Amniotic stem cell (primary cell): ENCODE results near the gene DCDC2C.
"Not testable (repeated sequence)": the region's sequence is repeated elsewhere in the genome, so short reads cannot be mapped to it uniquely, and the experiment has no call there.

Experiments
- DNase-seq: peaks from one replicate; lab custom pipeline; 2025; lab: John Stamatoyannopoulos, UW

The DCDC2C gene

DNA sequence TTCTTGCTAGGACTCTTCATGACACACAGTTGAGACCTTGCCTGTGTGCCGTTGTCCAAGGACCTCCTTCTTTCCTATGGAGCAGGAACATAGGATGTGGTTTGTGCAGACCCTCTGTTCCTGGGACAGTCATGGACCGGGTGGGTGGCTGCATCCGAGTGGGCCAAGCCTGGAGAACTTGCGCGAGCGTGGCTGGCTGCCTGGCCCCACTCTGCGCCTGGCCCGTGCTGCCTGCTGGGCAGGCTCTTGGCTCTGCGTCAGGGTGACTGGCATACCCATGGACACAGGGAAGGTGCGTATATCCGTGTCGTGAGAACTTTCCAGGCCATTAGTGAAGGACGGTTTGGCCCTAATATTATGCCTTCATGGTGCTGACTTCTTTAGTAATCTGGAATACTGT lies 68.2 kb downstream of the DCDC2C start:
- DNase-seq = no peak

DNA sequence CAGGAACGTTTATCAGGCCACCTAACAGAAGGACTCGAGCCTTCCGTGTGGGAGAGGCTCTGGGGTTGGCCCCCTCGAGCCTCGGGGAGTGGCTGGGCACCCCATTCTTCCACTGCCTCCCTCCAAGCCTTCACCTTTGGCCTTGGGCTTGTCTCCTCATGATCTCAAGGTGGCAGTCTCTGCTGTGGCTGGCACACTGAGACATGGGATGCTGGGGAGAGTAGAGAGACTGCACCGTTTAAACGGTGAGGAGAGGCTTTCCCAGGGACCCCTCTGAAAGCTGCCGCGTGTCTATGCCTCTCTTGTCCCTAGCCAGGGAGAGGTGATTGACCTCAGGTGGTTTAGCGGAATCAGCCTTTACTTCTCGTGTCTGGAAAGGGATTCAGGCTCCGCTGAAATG lies 71.0 kb downstream of the DCDC2C start:
- no peak for DNase-seq

DNA sequence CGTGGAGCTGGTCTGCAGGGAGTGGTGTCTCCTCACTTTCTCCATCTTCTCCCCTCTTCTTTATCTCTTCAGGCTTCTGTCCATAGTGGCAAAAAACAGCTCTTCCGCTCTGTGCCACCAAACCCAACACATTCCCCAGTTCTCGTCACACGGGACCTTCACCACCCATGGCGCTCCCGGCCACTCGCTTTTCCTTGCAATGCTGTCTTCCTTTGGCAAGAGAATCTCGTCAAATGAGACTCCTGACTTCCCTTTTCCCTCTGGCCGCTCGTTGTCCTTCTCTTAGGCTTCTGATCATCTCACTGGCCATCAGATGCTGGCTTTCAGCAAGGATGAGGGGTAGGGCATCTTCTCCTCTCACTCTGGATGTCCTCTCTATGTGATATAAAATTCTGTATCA lies 72.9 kb downstream of the DCDC2C start:
- DNase-seq = no peak

GRCh38 chr2:3777966-3778365 lies 74.6 kb downstream of the DCDC2C start:
- no peak for DNase-seq

GRCh38 chr2:3778851-3779495 lies 75.6 kb downstream of the DCDC2C start:
- DNase-seq = no peak

- DNase-seq = no peak
Observed at GRCh38 chr2:3779496-3780049, 76.2 kb downstream of the DCDC2C start.

DNA sequence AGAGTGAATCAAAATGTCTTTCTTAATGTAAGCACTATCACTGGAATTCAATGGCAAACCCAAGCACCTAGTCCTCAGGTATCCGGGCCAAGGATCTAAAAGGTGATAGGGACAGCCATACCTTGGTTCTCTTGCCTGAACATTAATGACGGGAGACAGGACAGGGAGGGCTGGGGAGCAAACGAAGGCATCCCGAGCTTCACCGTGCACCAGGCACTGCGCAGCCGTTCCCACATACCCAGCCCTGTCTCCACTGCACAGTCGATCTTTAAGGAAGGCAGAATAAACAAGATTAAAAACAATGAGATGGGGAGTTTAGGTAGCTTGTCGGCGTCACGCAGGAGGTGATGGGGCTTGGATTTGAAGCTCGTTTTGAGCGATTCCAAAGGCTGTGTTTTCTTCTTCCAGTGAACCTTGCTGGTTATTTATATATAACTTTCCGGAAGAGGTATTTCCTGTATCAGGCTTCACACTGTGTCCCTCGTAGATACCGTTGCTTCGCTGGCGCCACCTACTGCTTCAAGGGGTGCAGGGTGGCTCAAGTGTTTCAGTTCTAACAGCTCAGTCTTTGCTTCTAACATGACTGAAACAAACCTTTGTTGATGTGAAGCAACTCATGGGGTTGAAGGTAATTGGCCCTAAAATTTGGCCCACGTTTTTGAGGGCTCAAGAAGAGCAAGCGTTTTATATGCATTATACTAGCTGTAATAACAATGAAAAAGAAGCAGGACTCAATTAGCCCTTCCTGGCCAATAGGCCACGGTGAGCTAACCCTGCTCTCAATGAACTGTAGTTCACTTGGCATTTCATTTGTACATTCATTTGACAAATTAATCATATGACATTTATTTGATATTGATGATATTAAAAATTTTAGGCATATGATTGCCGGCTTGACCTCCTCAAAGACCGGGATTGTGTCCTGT lies 77.4 kb downstream of the DCDC2C start:
- DNase-seq = no peak

DNA sequence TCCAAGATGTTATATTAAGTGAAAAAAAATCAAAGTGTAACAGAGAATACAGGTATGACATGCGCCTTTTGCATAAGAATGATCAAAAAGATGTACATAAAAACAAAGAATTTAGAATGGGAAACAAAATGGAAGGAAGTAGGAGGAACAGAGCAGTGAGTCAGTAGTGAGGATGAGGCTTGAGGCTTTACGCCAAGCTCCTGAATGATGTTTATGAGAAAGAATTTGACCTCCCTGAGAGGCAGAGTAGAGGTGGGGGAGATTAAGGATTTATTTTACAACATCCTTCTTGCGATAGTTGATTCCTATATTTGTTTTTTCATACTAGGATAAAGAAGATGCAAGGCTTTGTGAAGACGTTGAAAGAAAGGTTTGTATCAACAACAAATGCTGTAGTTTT lies 81.4 kb downstream of the DCDC2C start:
- DNase-seq = no peak

DNA sequence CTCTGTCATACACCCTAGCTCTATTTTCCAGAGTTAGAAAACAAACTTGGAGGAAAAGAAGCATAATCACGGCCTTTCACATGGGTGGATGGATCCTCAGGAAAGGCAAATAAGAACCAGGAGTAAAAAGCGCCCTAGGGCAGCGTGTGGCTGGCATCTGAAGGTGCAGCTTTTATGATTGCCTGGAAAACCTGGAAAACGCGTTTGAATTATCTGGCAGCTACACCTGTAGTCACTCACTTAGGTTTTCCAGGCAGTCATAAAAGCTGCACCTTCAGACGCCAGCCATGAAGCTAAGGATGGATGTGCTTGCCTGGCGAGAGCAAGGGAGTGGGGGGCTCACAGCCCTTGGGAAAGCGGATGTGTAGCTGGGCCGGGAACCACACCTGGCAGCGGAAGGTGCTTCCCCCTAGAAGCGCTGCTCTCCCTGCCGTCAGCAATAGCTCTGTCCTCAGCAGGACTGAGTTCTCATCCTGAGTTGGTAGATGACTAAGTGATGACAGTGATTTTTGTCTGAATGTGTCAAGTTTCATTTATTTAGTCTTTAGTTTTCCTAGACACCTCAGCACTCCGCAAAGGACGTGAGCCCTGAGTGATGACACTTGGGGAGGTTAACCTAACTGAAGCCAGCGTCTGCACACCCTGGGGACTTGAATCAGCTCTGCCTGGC lies 82.0 kb downstream of the DCDC2C start:
- no peak for DNase-seq

DNA sequence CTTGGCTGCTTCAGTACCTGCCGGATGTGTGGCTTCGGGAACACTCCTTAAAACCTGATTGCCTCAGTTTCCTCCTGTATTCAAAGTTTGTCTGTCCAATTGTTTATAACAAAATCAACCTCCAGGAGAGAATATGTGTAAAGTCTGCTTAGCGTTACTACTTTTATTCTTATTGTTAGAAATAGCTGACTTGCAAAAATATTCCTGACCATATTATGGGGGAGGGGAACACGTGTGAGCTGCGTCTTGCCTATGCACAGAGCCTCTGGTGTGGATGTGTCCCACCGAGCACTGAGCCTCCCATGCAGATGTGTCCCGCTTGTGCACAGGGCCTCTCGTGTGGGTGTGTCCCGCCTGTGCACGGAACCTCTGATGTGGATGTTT lies 82.5 kb downstream of the DCDC2C start:
- DNase-seq = no peak

GRCh38 chr2:3787768-3788167 lies 84.4 kb downstream of the DCDC2C start:
- no peak for DNase-seq

GRCh38 chr2:3789256-3789655 lies 85.9 kb downstream of the DCDC2C start:
- no peak for DNase-seq

- no peak for DNase-seq
Observed at GRCh38 chr2:3793249-3793648, 89.9 kb downstream of the DCDC2C start.

DNA sequence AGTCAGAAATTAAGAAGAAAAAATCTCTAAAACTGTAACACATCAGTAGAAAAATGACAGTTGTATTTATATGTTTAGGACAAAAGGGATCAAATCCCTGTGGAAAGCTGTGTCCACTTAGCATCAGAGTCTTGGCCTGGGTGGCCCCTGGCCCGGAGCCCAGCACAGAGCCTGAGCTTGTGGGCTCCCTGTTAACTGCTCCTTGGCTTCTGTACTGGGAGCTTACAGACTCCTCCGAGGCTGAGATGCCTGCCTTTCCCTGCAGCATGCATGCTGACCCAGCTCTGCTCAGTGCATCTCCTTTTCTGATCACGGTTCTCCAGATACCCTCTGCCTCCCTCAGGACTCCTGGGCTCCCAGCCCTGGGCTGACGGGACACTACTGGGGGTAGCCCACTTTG lies 98.1 kb downstream of the DCDC2C start:
- DNase-seq = no peak

DNA sequence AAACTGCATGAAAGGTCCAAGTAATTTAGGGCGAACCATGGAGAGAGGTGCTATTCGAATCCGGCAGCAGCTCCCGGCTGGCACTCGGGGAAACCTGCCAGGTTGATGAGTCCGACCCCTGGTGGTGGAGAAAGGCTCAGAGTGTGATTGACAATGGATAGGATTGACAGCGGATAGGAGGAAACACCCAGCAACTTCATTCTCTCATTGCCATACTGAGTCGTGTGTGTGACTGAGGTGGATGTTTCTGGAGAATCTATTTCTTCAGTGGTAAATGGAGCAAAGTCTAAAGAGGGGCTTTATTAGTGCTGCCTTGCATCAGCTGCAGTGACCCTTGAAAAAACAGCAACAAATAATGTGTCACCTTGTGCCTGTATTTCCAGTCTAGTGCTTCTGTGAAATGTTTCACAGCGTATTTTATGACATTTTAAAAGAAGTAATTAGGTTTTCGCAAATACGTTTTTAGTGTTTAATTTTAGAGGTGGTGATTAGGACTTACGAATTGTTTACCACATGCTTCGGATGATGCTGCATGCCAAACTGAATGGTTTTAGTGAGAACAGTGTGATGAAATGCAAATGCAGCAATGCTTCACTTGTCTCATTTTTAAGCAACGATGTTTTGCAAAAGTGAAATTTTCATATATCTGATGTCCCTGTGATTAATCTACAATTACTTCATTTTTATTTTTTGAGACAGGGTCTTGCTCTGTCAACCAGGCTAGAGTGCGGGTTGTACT lies 102.0 kb downstream of the DCDC2C start:
- no peak for DNase-seq

GRCh38 chr2:3806168-3806567 lies 102.8 kb downstream of the DCDC2C start:
- no peak for DNase-seq

GRCh38 chr2:3806730-3807129 lies 103.4 kb downstream of the DCDC2C start:
- DNase-seq = no peak

DNA sequence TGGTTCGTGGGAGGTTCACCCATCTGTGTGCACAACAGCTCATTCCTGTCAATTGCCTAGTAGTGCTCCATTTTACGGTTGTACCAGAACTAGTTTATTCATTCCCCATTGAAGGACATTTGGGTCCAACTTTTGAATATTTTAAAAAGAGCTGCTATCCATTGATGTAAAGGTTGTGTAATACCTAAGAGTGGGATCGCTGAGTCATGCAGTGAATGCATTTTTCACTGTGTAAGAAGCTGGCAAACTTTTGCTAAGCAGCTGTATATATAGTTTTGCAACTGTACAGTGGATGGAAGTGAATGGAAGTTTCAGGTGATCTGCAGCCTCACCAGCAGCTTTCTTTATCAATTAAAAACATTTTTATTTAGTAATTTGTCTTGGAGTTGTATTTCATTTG lies 104.5 kb downstream of the DCDC2C start:
- no peak for DNase-seq

- no peak for DNase-seq
Observed at GRCh38 chr2:3814706-3815245, 111.4 kb downstream of the DCDC2C start.

GRCh38 chr2:3817144-3817543 lies 113.8 kb downstream of the DCDC2C start:
- DNase-seq = not testable (repeated sequence)

- DNase-seq = no peak
Observed at GRCh38 chr2:3823748-3824147, 120.4 kb downstream of the DCDC2C start.
